ENCODE results near the gene CCDC141. TPM values are rescaled to one million over a fixed set of nuclear protein-coding genes. Genes with fewer than 3 reads are reported as not detected.
A peak's percentile ranks its signal among the peaks of the same experiment; 100 is the strongest.

CCDC141 gene
- total and polyA plus RNA-seq, 12 donors: 5.2 to 379 (median 224) TPM

GRCh38 chr2:178799305-178799704 lies 250.6 kb downstream of the CCDC141 start:
- Histone ChIP-seq H3K27me3 (no peaks in the 10 kb centered on the region), H3K4me1 (peaks cover 0 to 39% (median 5%) of the 10 kb centered on the region in 9 donors), H3K4me3 (peak overlapping the region in 8 of 10 donors; percentile 1 to 62 (median 50)), H3K9me3 (peaks cover 0 to 8% (median 0%) of the 10 kb centered on the region in 11 donors), H3K36me3 (peaks cover 0 to 100% (median 26%) of the 10 kb centered on the region in 9 donors), H3K27ac (peak overlapping the region in 7 of 10 donors; percentile 64 to 95 (median 88))
- WGBS, 2 donors: 64 to 74% methylated on average over 19 of the region's 19 CpGs
- TF ChIP-seq CTCF (IDR thresholded peaks at IDR 0.05): no peak
- ATAC-seq: peak in 5 of 8 donors; percentile 6 to 43 (median 12)
- DNase-seq: no peak
- intact Hi-C loops (cut with DNase I): loop anchor here in 5 of 10 donors (5.0 to 10.0 kb wide), 2 partner anchors 113 to 115 kb away; no protein-coding TSS in a partner anchor

- 81 to 88% methylated on average over 2 of the region's 2 CpGs for WGBS, 2 donors
- peaks cover 0 to 52% (median 8%) of the 10 kb centered on the region in 9 donors for H3K4me1 ChIP-seq
Observed at GRCh38 chr2:178796079-178796677, 253.8 kb downstream of the CCDC141 start.

GRCh38 chr2:178787934-178788333 lies 262.0 kb downstream of the CCDC141 start:
- H3K27ac ChIP-seq: no peak overlapping the region
- no peak overlapping the region for H3K4me3 ChIP-seq
- peaks cover 0 to 98% (median 18%) of the 10 kb centered on the region in 9 donors for H3K36me3 ChIP-seq
- H3K4me1 ChIP-seq: peaks cover 0 to 45% (median 0%) of the 10 kb centered on the region in 9 donors
- no peaks in the 10 kb centered on the region for H3K27me3 ChIP-seq
- no peak for TF ChIP-seq CTCF (IDR thresholded peaks at IDR 0.05)
- no peak for ATAC-seq
- intact Hi-C loops (cut with DNase I): no loop called here
- H3K9me3 ChIP-seq: no peaks in the 10 kb centered on the region
- no peak for DNase-seq
- 62 to 72% methylated on average over 5 of the region's 5 CpGs for WGBS, 2 donors

More at GRCh38 chr2:178796079-178796677, 253.8 kb downstream of the CCDC141 start:
- TF ChIP-seq CTCF (IDR thresholded peaks at IDR 0.05): peak; percentile 51 to 82 (median 66)
- Histone ChIP-seq H3K36me3 (peaks cover 0 to 99% (median 30%) of the 10 kb centered on the region in 9 donors), H3K27me3 (no peaks in the 10 kb centered on the region), H3K27ac (no peak overlapping the region), H3K9me3 (peaks cover 0 to 8% (median 0%) of the 10 kb centered on the region in 11 donors), H3K4me3 (no peak overlapping the region)
- intact Hi-C loops (cut with DNase I): loop anchor here (1.0 to 10.0 kb wide), 4 partner anchors 116 to 119 kb away; no protein-coding TSS in a partner anchor
- DNase-seq (no peak), ATAC-seq (no peak)

GRCh38 chr2:178787155-178787554 lies 262.8 kb downstream of the CCDC141 start:
- Histone ChIP-seq H3K27me3 (no peaks in the 10 kb centered on the region), H3K27ac (no peak overlapping the region), H3K4me3 (no peak overlapping the region), H3K36me3 (peaks cover 0 to 98% (median 21%) of the 10 kb centered on the region in 9 donors), H3K4me1 (peaks cover 0 to 51% (median 0%) of the 10 kb centered on the region in 9 donors), H3K9me3 (no peaks in the 10 kb centered on the region)
- intact Hi-C loops (cut with DNase I): no loop called here
- no peak for ATAC-seq
- 54 to 56% methylated on average over 2 of the region's 2 CpGs for WGBS, 2 donors
- DNase-seq: no peak
- no peak for TF ChIP-seq CTCF (IDR thresholded peaks at IDR 0.05)
